ENCODE results near the gene ANAPC5.

DNA sequence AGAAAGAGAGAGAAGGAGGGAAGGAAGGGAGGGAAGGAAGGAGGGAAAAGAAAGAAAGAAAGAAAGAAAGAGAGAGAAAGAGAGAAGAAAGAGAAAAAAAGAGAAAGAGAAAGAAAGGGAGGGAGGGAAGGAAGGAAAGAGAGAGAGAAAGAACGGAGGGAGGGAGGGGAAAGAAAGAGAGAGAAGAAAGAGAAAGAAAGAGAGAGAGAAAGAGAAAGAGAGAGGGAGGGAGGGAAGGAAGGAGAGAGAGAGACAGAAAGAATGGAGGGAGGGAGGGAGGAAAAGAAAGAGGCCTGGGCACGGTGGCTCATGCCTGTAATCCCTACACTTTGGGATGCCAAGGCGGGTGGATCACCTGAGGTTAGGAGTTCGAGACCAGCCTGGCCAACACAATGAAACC is 5.1 kb upstream of the ANAPC5 start:
- TF ChIP-seq POLR2A (IDR thresholded peaks at IDR 0.05; ENCODE audit: low read depth, low read length) (no peak), POLR2AphosphoS5 (IDR thresholded peaks at IDR 0.05; ENCODE audit: low read depth, low read length) (no peak), TAF1 (IDR thresholded peaks at IDR 0.05; ENCODE audit: borderline replicate concordance, low read depth, low read length) (no peak)

Measured in GM12892 (cell line).